GM23248 (cell line): ENCODE measurements around the gene SHISA9. TPM values are rescaled to one million over a fixed set of nuclear protein-coding genes. Genes with fewer than 3 reads are reported as not detected.

Experiments
- DNase-seq: peaks from one replicate; pipeline ENCODE4 v3.0.0-alpha.2; 2015
- H2AFZ ChIP-seq: fragments of 200-600 bp; sonication (generic); 2 replicates; pipeline ENCODE4 v1.6.1; 2016; ENCODE audit warnings: antibody characterized with exemption
- H3F3A ChIP-seq: fragments of 200-600 bp; sonication (generic); 2 replicates; pipeline ENCODE4 v1.6.1; 2016; ENCODE audit warnings: mild to moderate bottlenecking, antibody characterized with exemption, mixed run types; ENCODE audit not compliant: insufficient read depth
- H3K27ac ChIP-seq: fragments of 200-600 bp; sonication (generic); 2 replicates; pipeline ENCODE4 v1.5.1; 2016; ENCODE audit warnings: mild to moderate bottlenecking
- H3K27me3 ChIP-seq: fragments of 200-600 bp; sonication (generic); replicated peaks from 2 replicates; pipeline ENCODE4 v1.6.1; 2016; ENCODE audit warnings: mild to moderate bottlenecking; ENCODE audit not compliant: insufficient read depth
- H3K36me3 ChIP-seq: fragments of 200-600 bp; sonication (generic); 2 replicates; pipeline ENCODE4 v1.6.1; 2016; ENCODE audit warnings: low read depth, mild to moderate bottlenecking
- H3K4me1 ChIP-seq: fragments of 200-600 bp; sonication (generic); 2 replicates; pipeline ENCODE4 v1.6.1; 2016; ENCODE audit warnings: mild to moderate bottlenecking; ENCODE audit not compliant: insufficient read depth
- H3K4me2 ChIP-seq: fragments of 200-600 bp; sonication (generic); one replicate; pipeline ENCODE4 v1.6.1; 2016; ENCODE audit warnings: mild to moderate bottlenecking; ENCODE audit not compliant: unreplicated experiment
- H3K4me3 ChIP-seq: fragments of 200-600 bp; sonication (generic); 2 replicates; pipeline ENCODE4 v1.5.1; 2016; ENCODE audit warnings: mild to moderate bottlenecking
- H3K79me2 ChIP-seq: fragments of 200-600 bp; sonication (generic); 2 replicates; pipeline ENCODE4 v1.6.1; 2016; ENCODE audit warnings: mild to moderate bottlenecking; ENCODE audit not compliant: insufficient read depth
- H3K9ac ChIP-seq: fragments of 200-600 bp; sonication (generic); 2 replicates; pipeline ENCODE4 v1.6.1; 2016; ENCODE audit warnings: mild to moderate bottlenecking
- H3K9me2 ChIP-seq: fragments of 200-600 bp; sonication (generic); 2 replicates; pipeline ENCODE4 v1.6.1; 2016; ENCODE audit warnings: mixed run types, mild to moderate bottlenecking, moderate library complexity; ENCODE audit not compliant: insufficient read depth
- H3K9me3 ChIP-seq: fragments of 200-600 bp; sonication (generic); one replicate; pipeline ENCODE4 v1.6.1; 2017; ENCODE audit warnings: low read depth
- H4K20me1 ChIP-seq: fragments of 200-600 bp; sonication (generic); 2 replicates; pipeline ENCODE4 v1.6.0; 2016; ENCODE audit not compliant: insufficient read depth
- EZH2 ChIP-seq: fragments of 200-600 bp; sonication (generic); IDR thresholded peaks from 2 replicates; pipeline ENCODE4 v1.6.1; 2018; ENCODE audit warnings: antibody characterized with exemption, mild to moderate bottlenecking; ENCODE audit not compliant: insufficient read depth, poor library complexity, severe bottlenecking
- EZH2phosphoT487 ChIP-seq: fragments of 200-600 bp; sonication (generic); IDR thresholded peaks from 2 replicates; pipeline ENCODE4 v1.6.1; 2018; ENCODE audit warnings: antibody characterized with exemption, moderate library complexity, mild to moderate bottlenecking, low read depth; ENCODE audit not compliant: insufficient read depth
- WGBS, 2 experiments: methylation state at CpG; one replicate each; pipeline ENCODE4 v1.1.6; 2015 to 2017; ENCODE audit warnings: low lambda C conversion rate in 2 of 2, low coverage in 1 of 2; ENCODE audit errors: missing lambda C conversion rate in 2 of 2; 5-methylcytosine and 5-hydroxymethylcytosine counted together
- in situ Hi-C: fragments of 300-500 bp; cut with MboI; formaldehyde crosslinking; loops from 2 replicates; pipeline ENCODE4 v1.15.0; 2020
- polyA plus RNA-seq: library from polyadenylated mRNA; unstranded; fragments of >200 nt; fragmentation: Nextera tagmentation; extraction: Ambion mirVana; gene quantifications from 2 replicates; pipeline ENCODE4 v1.2.1, GENCODE V29; 2016
- total RNA-seq: library from RNA; depleted of rRNA; stranded (reverse); fragments of >200 nt; shearing (Covaris generic); gene quantifications from 2 replicates; pipeline ENCODE4 v1.2.3, GENCODE V29; 2014

SHISA9 gene
- total and polyA plus RNA-seq, 2 experiments from 2014 or later, result not detected

DNA sequence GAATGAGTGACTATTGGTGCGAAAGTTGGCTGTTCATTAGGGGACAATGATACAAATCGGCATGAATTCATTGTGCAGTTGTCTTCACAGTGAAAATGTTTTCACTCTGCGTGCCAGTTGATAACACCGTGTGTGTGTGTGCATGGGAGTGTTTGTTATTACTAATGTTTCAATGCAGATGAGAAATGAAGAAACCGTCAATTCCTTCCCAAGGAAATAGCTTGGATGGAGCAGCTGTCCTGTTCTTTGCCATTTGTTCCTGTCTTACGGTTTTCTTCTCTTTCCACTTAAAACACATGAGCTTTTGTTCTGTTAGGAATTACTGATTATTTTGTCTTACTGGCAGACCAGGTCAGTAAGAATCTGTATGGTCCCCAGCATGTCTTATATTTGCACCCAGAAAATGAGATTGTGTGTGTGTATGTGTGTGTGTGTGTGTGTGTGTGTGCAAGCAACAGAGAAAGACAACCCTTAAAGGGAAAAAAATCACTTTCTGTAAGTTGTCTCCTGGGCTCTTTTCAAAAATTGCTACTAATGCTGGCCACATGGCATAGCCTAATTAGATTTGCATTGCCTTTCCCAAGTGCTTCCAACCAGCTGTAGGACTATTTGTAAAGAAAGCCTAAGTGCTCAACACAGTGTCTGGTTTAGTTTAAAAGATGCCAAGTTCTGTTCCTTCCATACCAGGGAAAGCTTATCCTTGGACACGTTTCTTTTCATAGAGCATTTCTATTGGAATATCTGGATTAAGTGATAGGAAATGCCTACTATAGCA is 23.8 kb downstream of the SHISA9 start:
- TF ChIP-seq EZH2phosphoT487, result no peak
- no peak for TF ChIP-seq EZH2
- H2AFZ ChIP-seq, result no peak overlapping the region
- 25 to 29% methylated on average over 7 of the region's 7 CpGs for WGBS, 2 experiments
- no peaks in the 10 kb centered on the region for H3K4me1 ChIP-seq
- no peaks in the 10 kb centered on the region for H4K20me1 ChIP-seq
- no peak overlapping the region for H3K27ac ChIP-seq
- H3K9ac ChIP-seq, result no peak overlapping the region
- no peaks in the 10 kb centered on the region for H3K9me3 ChIP-seq
- H3F3A ChIP-seq, result no peaks in the 10 kb centered on the region
- no peaks in the 10 kb centered on the region for H3K79me2 ChIP-seq
- no peak overlapping the region for H3K4me2 ChIP-seq
- no peaks in the 10 kb centered on the region for H3K27me3 ChIP-seq
- no peak overlapping the region for H3K4me3 ChIP-seq
- in situ Hi-C loops, result no loop called here
- DNase-seq, result no peak
- no peaks in the 10 kb centered on the region for H3K9me2 ChIP-seq
- H3K36me3 ChIP-seq, result no peaks in the 10 kb centered on the region

DNA sequence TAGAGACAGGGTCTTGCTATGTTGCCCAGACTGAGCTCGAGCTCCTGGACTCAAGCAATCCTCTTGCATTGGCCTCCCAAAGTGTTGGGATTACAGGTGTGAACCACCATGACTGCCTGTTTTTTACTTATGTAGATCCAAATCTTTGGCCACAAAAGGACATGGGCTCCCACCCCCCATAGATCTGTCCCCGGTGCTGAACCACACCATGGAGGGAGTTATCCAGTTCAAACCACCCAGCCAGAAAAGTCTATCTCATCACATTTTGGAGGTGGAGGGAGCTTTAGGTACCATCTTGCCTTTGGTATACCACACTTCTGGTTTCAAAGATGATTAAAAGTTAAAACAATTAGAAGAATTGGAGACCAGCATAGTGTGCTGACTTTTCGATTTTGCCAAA is 26.2 kb downstream of the SHISA9 start:
- H3K4me1 ChIP-seq, result no peaks in the 10 kb centered on the region
- no peak for DNase-seq
- H2AFZ ChIP-seq, result no peak overlapping the region
- H4K20me1 ChIP-seq, result no peaks in the 10 kb centered on the region
- no peak overlapping the region for H3K27ac ChIP-seq
- no peak overlapping the region for H3K9ac ChIP-seq
- no peak overlapping the region for H3K4me2 ChIP-seq
- H3K4me3 ChIP-seq, result no peak overlapping the region
- no peaks in the 10 kb centered on the region for H3K36me3 ChIP-seq
- H3K27me3 ChIP-seq, result no peaks in the 10 kb centered on the region
- no peaks in the 10 kb centered on the region for H3F3A ChIP-seq
- in situ Hi-C loops, result no loop called here
- no peaks in the 10 kb centered on the region for H3K9me3 ChIP-seq
- 32 to 33% methylated on average over 3 of the region's 3 CpGs for WGBS, 2 experiments
- TF ChIP-seq EZH2 (no peak), EZH2phosphoT487 (no peak)
- H3K9me2 ChIP-seq, result no peaks in the 10 kb centered on the region
- H3K79me2 ChIP-seq, result no peaks in the 10 kb centered on the region

DNA sequence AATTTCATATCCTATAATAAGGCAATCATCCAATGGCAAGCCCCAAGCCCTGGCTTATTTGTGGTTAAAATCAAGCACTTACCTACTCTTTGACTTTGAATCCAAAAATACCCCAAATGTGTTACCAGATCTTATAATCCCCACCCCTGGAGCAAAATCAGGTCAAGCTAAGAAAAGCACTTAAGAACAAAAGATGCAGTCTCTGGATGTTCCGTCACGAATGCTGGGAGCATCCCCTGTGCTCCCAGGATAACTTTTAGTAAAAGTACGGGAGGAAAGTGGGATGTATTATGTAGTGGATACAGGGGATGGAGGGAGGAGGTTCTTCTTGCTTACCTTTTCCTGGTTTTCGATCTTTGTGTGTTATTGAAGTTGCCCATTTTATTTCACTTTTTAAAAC is 29.5 kb downstream of the SHISA9 start:
- H3K9me3 ChIP-seq, result no peaks in the 10 kb centered on the region
- no peak overlapping the region for H2AFZ ChIP-seq
- H3F3A ChIP-seq, result no peaks in the 10 kb centered on the region
- H3K36me3 ChIP-seq, result no peaks in the 10 kb centered on the region
- TF ChIP-seq EZH2phosphoT487 (no peak), EZH2 (no peak)
- H3K27me3 ChIP-seq, result no peaks in the 10 kb centered on the region
- no peaks in the 10 kb centered on the region for H4K20me1 ChIP-seq
- in situ Hi-C loops, result no loop called here
- H3K4me2 ChIP-seq, result no peak overlapping the region
- H3K4me3 ChIP-seq, result no peak overlapping the region
- H3K4me1 ChIP-seq, result no peaks in the 10 kb centered on the region
- H3K9me2 ChIP-seq, result no peaks in the 10 kb centered on the region
- no peak overlapping the region for H3K27ac ChIP-seq
- no peak for DNase-seq
- H3K9ac ChIP-seq, result no peak overlapping the region
- WGBS, 2 experiments, result 4 to 7% methylated on average over 4 of the region's 4 CpGs
- no peaks in the 10 kb centered on the region for H3K79me2 ChIP-seq

DNA sequence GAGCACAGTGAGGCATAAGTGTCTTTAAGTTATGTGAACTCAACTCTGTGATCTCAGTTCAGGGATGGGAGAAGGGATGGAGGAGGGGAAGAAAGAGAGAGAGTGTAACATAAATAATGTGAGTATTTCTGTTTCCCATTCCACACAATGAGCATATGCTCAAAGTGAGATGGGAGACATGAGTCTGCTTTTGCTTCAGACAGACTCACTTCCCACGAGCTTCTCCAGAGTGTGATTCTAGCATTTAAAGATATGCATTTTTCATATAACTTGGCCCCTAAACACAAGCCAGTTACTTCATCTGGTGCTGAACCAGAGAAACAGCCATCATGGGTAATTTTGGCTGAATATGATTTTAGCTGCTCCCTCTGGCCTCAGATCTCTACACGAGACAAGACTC is 35.0 kb downstream of the SHISA9 start:
- H3K79me2 ChIP-seq, result no peaks in the 10 kb centered on the region
- no peaks in the 10 kb centered on the region for H3K9me2 ChIP-seq
- no peaks in the 10 kb centered on the region for H3F3A ChIP-seq
- H3K9ac ChIP-seq, result no peak overlapping the region
- no peak overlapping the region for H3K27ac ChIP-seq
- no peaks in the 10 kb centered on the region for H3K4me1 ChIP-seq
- H3K36me3 ChIP-seq, result no peaks in the 10 kb centered on the region
- no peak for DNase-seq
- H3K4me2 ChIP-seq, result no peak overlapping the region
- in situ Hi-C loops, result no loop called here
- no peaks in the 10 kb centered on the region for H4K20me1 ChIP-seq
- TF ChIP-seq EZH2, result no peak
- no peak for TF ChIP-seq EZH2phosphoT487
- no peak overlapping the region for H3K4me3 ChIP-seq
- H3K9me3 ChIP-seq, result no peaks in the 10 kb centered on the region
- WGBS, 2 experiments, result 1 to 13% methylated on average over 2 of the region's 2 CpGs
- no peaks in the 10 kb centered on the region for H3K27me3 ChIP-seq
- no peak overlapping the region for H2AFZ ChIP-seq

GRCh38 chr16:12941896-12942295 is 40.5 kb downstream of the SHISA9 start:
- no peak for DNase-seq
- H3K9me2 ChIP-seq, result no peaks in the 10 kb centered on the region
- TF ChIP-seq EZH2phosphoT487, result no peak
- no peak for TF ChIP-seq EZH2
- H3F3A ChIP-seq, result no peaks in the 10 kb centered on the region
- H3K4me2 ChIP-seq, result no peak overlapping the region
- H4K20me1 ChIP-seq, result no peaks in the 10 kb centered on the region
- H3K79me2 ChIP-seq, result no peaks in the 10 kb centered on the region
- no peaks in the 10 kb centered on the region for H3K4me1 ChIP-seq
- H3K9ac ChIP-seq, result no peak overlapping the region
- H3K36me3 ChIP-seq, result no peaks in the 10 kb centered on the region
- in situ Hi-C loops, result no loop called here
- no peaks in the 10 kb centered on the region for H3K27me3 ChIP-seq
- no peak overlapping the region for H3K4me3 ChIP-seq
- 5 to 7% methylated on average over 3 of the region's 3 CpGs for WGBS, 2 experiments
- H3K9me3 ChIP-seq, result no peaks in the 10 kb centered on the region
- H2AFZ ChIP-seq, result no peak overlapping the region
- H3K27ac ChIP-seq, result no peak overlapping the region
